Measurements from ENCODE around the gene RPP25L. TPM values are rescaled to one million over a fixed set of nuclear protein-coding genes. Genes with fewer than 3 reads are reported as not detected.

The RPP25L gene
- total and polyA plus RNA-seq, 10 of the 15 experiments (the other 5 are each of a cell fraction or from before 2014, with no cell fraction given), result 7.7 to 30.2 (median 16.8) TPM

GRCh38 chr9:34620061-34620994 is 8.4 kb upstream of the RPP25L start, which contains the start of gene DCTN3 (continued):
- no peak for TF ChIP-seq BHLHE40 (IDR thresholded peaks at IDR 0.05; ENCODE audit: borderline replicate concordance in 1 of 2, low read depth in 2 of 2, low read length in 1 of 2)
- no peak for TF ChIP-seq SUPT20H (IDR thresholded peaks at IDR 0.05; ENCODE audit: borderline replicate concordance, control insufficient read depth, low read depth, low read length)
- 0 out of 2 replicates have a peak, but pooled peaks have one; percentile 41 for TF ChIP-seq HDGF (IDR thresholded peaks at IDR 0.05)
- no peak for TF ChIP-seq MTA2 (IDR thresholded peaks at IDR 0.05; ENCODE audit: low read depth)
- no peak for TF ChIP-seq ATF2 (IDR thresholded peaks at IDR 0.05; ENCODE audit: low read length)
- no peak for TF ChIP-seq ZBTB11 (CRISPR knock-in tag; IDR thresholded peaks at IDR 0.05)
- no peak for TF ChIP-seq MYC (IDR thresholded peaks at IDR 0.05; ENCODE audit: insufficient read depth, insufficient read length, insufficient replicate concordance, low read length, severe bottlenecking)
- no peak for TF ChIP-seq BCL11A (IDR thresholded peaks at IDR 0.05; ENCODE audit: low read depth, low read length)
- TF ChIP-seq KDM1A (IDR thresholded peaks at IDR 0.05; ENCODE audit: borderline replicate concordance), result no peak
- no peak for TF ChIP-seq TCF7 (IDR thresholded peaks at IDR 0.05; ENCODE audit: borderline replicate concordance)
- no peak for TF ChIP-seq RELA (IDR thresholded peaks at IDR 0.05; ENCODE audit: borderline replicate concordance, partially characterized antibody)
- TF ChIP-seq BRCA1 (IDR thresholded peaks at IDR 0.05; ENCODE audit: low read depth, low read length), result no peak
- no peak for TF ChIP-seq TBL1XR1 (IDR thresholded peaks at IDR 0.05; ENCODE audit: low read depth, low read length)
- 0 out of 2 replicates have a peak, but pooled peaks have one; percentile 46 for TF ChIP-seq NBN (IDR thresholded peaks at IDR 0.05)
- peak; percentile 96 for TF ChIP-seq GABPA (IDR thresholded peaks at IDR 0.05; ENCODE audit: low read depth)
- TF ChIP-seq TAF1 (IDR thresholded peaks at IDR 0.05; ENCODE audit: borderline replicate concordance, low read depth, low read length), result peak; percentile 79; the same call in 1 of the 2 replicates
- TF ChIP-seq EZH2 (IDR thresholded peaks at IDR 0.05; ENCODE audit: borderline replicate concordance, control insufficient read depth, low read depth, low read length), result no peak
- peak; percentile 39; the same call in 1 of the 2 replicates for TF ChIP-seq RELB (IDR thresholded peaks at IDR 0.05; ENCODE audit: low read depth)
- TF ChIP-seq MYB (IDR thresholded peaks at IDR 0.05; ENCODE audit: borderline replicate concordance, low read depth, low read length), result 0 out of 2 replicates have a peak, but pooled peaks have one; percentile 34
- TF ChIP-seq E2F4 (IDR thresholded peaks at IDR 0.05; ENCODE audit: low read depth, low read length), result no peak
- TF ChIP-seq RB1 (IDR thresholded peaks at IDR 0.05; ENCODE audit: borderline replicate concordance), result no peak; the same call in 1 of the 2 replicates
- no peak for TF ChIP-seq RAD51 (IDR thresholded peaks at IDR 0.05)

Data from GM12878 (cell line).